HEK293 (cell line): ENCODE measurements around the gene IPO13.

Experiments used
- CTCF ChIA-PET: fragments of 350-600 bp; formaldehyde crosslinking; extraction: SDS; loops from one replicate; lab custom pipeline; 2021; ENCODE audit warnings: antibody characterized with exemption; lab: Yijun Ruan, JAX
- POLR2A ChIA-PET: fragments of 300-600 bp; formaldehyde crosslinking; extraction: SDS; loops from one replicate; lab custom pipeline; 2020; ENCODE audit warnings: antibody characterized with exemption, inconsistent platforms; lab: Yijun Ruan, JAX
- H3K27ac ChIP-seq: fragments of 200-500 bp; sonication (Bioruptor generic); 2 replicates; pipeline ENCODE4 v1.5.1; 2014; ENCODE audit warnings: low read depth, low read length, control low read depth, inconsistent platforms; ENCODE audit errors: extremely low read depth
- H3K36me3 ChIP-seq, 2 experiments: fragments of 200-500 bp in 1 of 2; sonication (Bioruptor generic) in 1 of 2; 1 replicate in 1 of 2; 2 replicates in 1 of 2; pipeline ENCODE4 v1.5.1; 2014 to 2017; ENCODE audit warnings: inconsistent platforms in 2 of 2, low read length in 2 of 2; ENCODE audit not compliant: control insufficient read depth in 2 of 2, insufficient read depth in 1 of 2
- H3K4me1 ChIP-seq: fragments of 200-500 bp; sonication (Bioruptor generic); 2 replicates; pipeline ENCODE4 v1.5.1; 2014; ENCODE audit warnings: mild to moderate bottlenecking, low read length, inconsistent platforms; ENCODE audit not compliant: control insufficient read depth, insufficient read depth
- H3K4me3 ChIP-seq: 2 replicates; pipeline ENCODE4 v1.5.1; 2011; ENCODE audit warnings: low read depth, mild to moderate bottlenecking, control low read depth, low read length, moderate library complexity
- H3K9me3 ChIP-seq: fragments of 200-500 bp; sonication (Bioruptor generic); 2 replicates; pipeline ENCODE4 v1.5.1; 2014; ENCODE audit warnings: low read depth, low read length, inconsistent platforms; ENCODE audit not compliant: control insufficient read depth, insufficient read depth
- GLIS2 ChIP-seq: fragments of 450-650 bp; formaldehyde crosslinking; IDR thresholded peaks from 2 replicates; pipeline ENCODE4 v1.5.1; 2016; ENCODE audit warnings: missing biosample characterization, missing genetic modification characterization
- KLF16 ChIP-seq: fragments of 450-650 bp; formaldehyde crosslinking; IDR thresholded peaks from 2 replicates; pipeline ENCODE4 v1.5.1; 2017; ENCODE audit warnings: missing biosample characterization, missing genetic modification characterization
- KLF8 ChIP-seq: fragments of 450-650 bp; formaldehyde crosslinking; IDR thresholded peaks from 2 replicates; pipeline ENCODE4 v1.5.1; 2016; ENCODE audit warnings: missing biosample characterization, missing genetic modification characterization
- OSR2 ChIP-seq: fragments of 450-650 bp; formaldehyde crosslinking; IDR thresholded peaks from 2 replicates; pipeline ENCODE4 v1.5.1; 2016; ENCODE audit warnings: missing biosample characterization, missing genetic modification characterization
- PRDM1 ChIP-seq: fragments of 450-650 bp; formaldehyde crosslinking; IDR thresholded peaks from 2 replicates; pipeline ENCODE4; 2016; ENCODE audit warnings: missing biosample characterization, missing genetic modification characterization
- SCRT2 ChIP-seq: fragments of 450-650 bp; formaldehyde crosslinking; IDR thresholded peaks from 2 replicates; pipeline ENCODE4 v1.5.1; 2016; ENCODE audit warnings: missing biosample characterization, missing genetic modification characterization
- SETDB1 ChIP-seq: IDR thresholded peaks from one replicate; pipeline ENCODE4 v1.6.1; 2017; ENCODE audit warnings: mild to moderate bottlenecking, low read length, moderate library complexity, mixed read lengths; ENCODE audit not compliant: insufficient read length
- SP7 ChIP-seq: fragments of 450-650 bp; formaldehyde crosslinking; IDR thresholded peaks from 2 replicates; pipeline ENCODE4 v1.5.1; 2016; ENCODE audit warnings: missing biosample characterization, missing genetic modification characterization
- ZBTB1 ChIP-seq: fragments of 450-650 bp; formaldehyde crosslinking; IDR thresholded peaks from 2 replicates; pipeline ENCODE4 v1.5.1; 2016; ENCODE audit warnings: missing biosample characterization, missing genetic modification characterization
- ZBTB17 ChIP-seq: fragments of 450-650 bp; formaldehyde crosslinking; IDR thresholded peaks from 2 replicates; pipeline ENCODE4 v1.5.1; 2016; ENCODE audit warnings: missing biosample characterization, missing genetic modification characterization
- ZBTB44 ChIP-seq: fragments of 450-650 bp; IDR thresholded peaks from 2 replicates; pipeline ENCODE4 v1.5.1; 2018; ENCODE audit warnings: missing biosample characterization, mild to moderate bottlenecking, missing genetic modification characterization
- ZFP69B ChIP-seq: fragments of 450-650 bp; formaldehyde crosslinking; IDR thresholded peaks from 2 replicates; pipeline ENCODE4 v1.5.1; 2016; ENCODE audit warnings: missing biosample characterization, missing genetic modification characterization
- ZNF10 ChIP-seq: fragments of 450-650 bp; formaldehyde crosslinking; IDR thresholded peaks from 2 replicates; pipeline ENCODE4 v1.5.1; 2017; ENCODE audit warnings: missing biosample characterization, missing genetic modification characterization
- ZNF146 ChIP-seq: fragments of 450-650 bp; formaldehyde crosslinking; IDR thresholded peaks from 2 replicates; pipeline ENCODE4 v1.5.1; 2016; ENCODE audit warnings: missing biosample characterization, missing genetic modification characterization
- ZNF155 ChIP-seq: fragments of 450-650 bp; formaldehyde crosslinking; IDR thresholded peaks from 2 replicates; pipeline ENCODE4 v1.5.1; 2016; ENCODE audit warnings: missing biosample characterization, missing genetic modification characterization
- ZNF174 ChIP-seq: fragments of 450-650 bp; formaldehyde crosslinking; IDR thresholded peaks from 2 replicates; pipeline ENCODE4 v1.5.0; 2017; ENCODE audit warnings: missing biosample characterization, mild to moderate bottlenecking, missing genetic modification characterization
- ZNF223 ChIP-seq: fragments of 450-650 bp; formaldehyde crosslinking; IDR thresholded peaks from 2 replicates; pipeline ENCODE4 v1.5.1; 2016; ENCODE audit warnings: missing biosample characterization, missing genetic modification characterization
- ZNF23 ChIP-seq: fragments of 450-650 bp; formaldehyde crosslinking; IDR thresholded peaks from 2 replicates; pipeline ENCODE4 v1.5.1; 2016; ENCODE audit warnings: missing biosample characterization, missing genetic modification characterization, borderline replicate concordance
- ZNF239 ChIP-seq: fragments of 450-650 bp; formaldehyde crosslinking; IDR thresholded peaks from 2 replicates; pipeline ENCODE4 v1.5.1; 2016; ENCODE audit warnings: missing biosample characterization, missing genetic modification characterization
- ZNF335 ChIP-seq: fragments of 450-650 bp; formaldehyde crosslinking; conservative IDR thresholded peaks from 2 replicates; pipeline ENCODE4 v1.5.1; 2016; ENCODE audit warnings: missing biosample characterization, missing genetic modification characterization
- ZNF341 ChIP-seq: fragments of 450-650 bp; formaldehyde crosslinking; IDR thresholded peaks from 2 replicates; pipeline ENCODE4; 2016; ENCODE audit warnings: low read depth, missing biosample characterization, missing genetic modification characterization
- ZNF350 ChIP-seq: fragments of 450-650 bp; formaldehyde crosslinking; IDR thresholded peaks from 2 replicates; pipeline ENCODE4 v1.5.0; 2017; ENCODE audit warnings: missing biosample characterization, mild to moderate bottlenecking, missing genetic modification characterization
- ZNF514 ChIP-seq: fragments of 450-650 bp; formaldehyde crosslinking; IDR thresholded peaks from 2 replicates; pipeline ENCODE4 v1.5.1; 2016; ENCODE audit warnings: missing biosample characterization, missing genetic modification characterization
- ZNF529 ChIP-seq: fragments of 450-650 bp; formaldehyde crosslinking; IDR thresholded peaks from 2 replicates; pipeline ENCODE4 v1.5.1; 2017; ENCODE audit warnings: missing genetic modification characterization, missing biosample characterization; ENCODE audit not compliant: insufficient replicate concordance
- ZNF544 ChIP-seq: fragments of 450-650 bp; formaldehyde crosslinking; IDR thresholded peaks from 2 replicates; pipeline ENCODE4 v1.5.0; 2017; ENCODE audit warnings: missing biosample characterization, missing genetic modification characterization
- ZNF600 ChIP-seq: fragments of 450-650 bp; formaldehyde crosslinking; IDR thresholded peaks from 2 replicates; pipeline ENCODE4 v1.5.1; 2016; ENCODE audit warnings: missing biosample characterization, missing genetic modification characterization
- ZNF768 ChIP-seq: fragments of 450-650 bp; formaldehyde crosslinking; IDR thresholded peaks from 2 replicates; pipeline ENCODE4 v1.5.1; 2018; ENCODE audit warnings: missing biosample characterization, mild to moderate bottlenecking, missing genetic modification characterization
- ZNF776 ChIP-seq: fragments of 450-650 bp; formaldehyde crosslinking; IDR thresholded peaks from 2 replicates; pipeline ENCODE4 v1.5.0; 2017; ENCODE audit warnings: missing biosample characterization, missing genetic modification characterization, borderline replicate concordance
- ZNF791 ChIP-seq: fragments of 450-650 bp; formaldehyde crosslinking; IDR thresholded peaks from 2 replicates; pipeline ENCODE4 v1.5.1; 2016; ENCODE audit warnings: missing biosample characterization, missing genetic modification characterization
- ZNF830 ChIP-seq: fragments of 450-650 bp; IDR thresholded peaks from 2 replicates; pipeline ENCODE4 v1.5.0; 2018; ENCODE audit warnings: missing biosample characterization, missing genetic modification characterization, low read depth, mild to moderate bottlenecking, moderate library complexity
- ZNF843 ChIP-seq: fragments of 450-650 bp; formaldehyde crosslinking; IDR thresholded peaks from 2 replicates; pipeline ENCODE4 v1.5.1; 2016; ENCODE audit warnings: missing biosample characterization, missing genetic modification characterization
- ZSCAN30 ChIP-seq: fragments of 450-650 bp; IDR thresholded peaks from 2 replicates; pipeline ENCODE4 v1.5.1; 2018; ENCODE audit warnings: missing biosample characterization, mild to moderate bottlenecking, missing genetic modification characterization, moderate library complexity
- TF ChIP-seq, protein P1 (sequence below): fragments of 450-650 bp; formaldehyde crosslinking; IDR thresholded peaks from 2 replicates; pipeline ENCODE4 v1.5.1; 2016; ENCODE audit warnings: missing biosample characterization, missing genetic modification characterization
- TF ChIP-seq, protein P2 (sequence below): fragments of 450-650 bp; formaldehyde crosslinking; IDR thresholded peaks from 2 replicates; pipeline ENCODE4 v1.5.1; 2017; ENCODE audit warnings: missing biosample characterization, missing genetic modification characterization

The IPO13 gene

GRCh38 chr1:43982241-43982640, 35.5 kb downstream of the IPO13 start (continued):
- no peak for TF ChIP-seq ZNF146 (tag by site-specific recombination)
- no peak for TF ChIP-seq ZNF843 (tag by site-specific recombination)
- no peak for TF ChIP-seq KLF8 (tag by site-specific recombination)
- TF ChIP-seq ZNF23 (tag by site-specific recombination) = no peak
- TF ChIP-seq ZFP69B (tag by site-specific recombination) = no peak

DNA sequence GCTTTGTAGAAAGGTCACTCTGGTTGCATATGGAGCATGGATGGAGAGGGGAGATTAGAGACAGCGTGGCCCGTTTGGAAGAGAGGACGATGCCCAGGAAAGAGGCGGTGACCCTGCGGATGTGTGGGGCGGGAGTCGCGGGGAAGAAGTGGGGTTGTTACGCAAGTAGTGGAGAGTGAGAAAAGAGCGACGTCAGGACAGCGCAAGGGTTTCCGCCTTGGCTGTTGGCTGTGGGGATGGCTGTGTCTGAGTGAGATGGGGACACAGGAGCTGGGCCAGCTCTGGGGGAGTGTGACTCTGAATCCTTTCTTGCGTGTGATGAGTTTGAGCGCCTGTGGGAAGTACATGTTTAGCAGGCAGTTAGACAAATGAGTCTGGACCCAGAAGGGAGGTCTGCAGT, 36.1 kb downstream of the IPO13 start:
- Histone ChIP-seq H3K9me3 (no peaks in the 10 kb centered on the region), H3K4me1 (peaks cover 3% of the 10 kb centered on the region; the same call in 1 of the 2 replicates), H3K4me3 (no peak overlapping the region), H3K36me3 (peaks cover 0 to 80% of the 10 kb centered on the region in 2 experiments), H3K27ac (no peak overlapping the region)
- TF ChIP-seq ZNF341 (tag by site-specific recombination) = no peak
- no peak for TF ChIP-seq ZNF155 (tag by site-specific recombination)
- no peak for TF ChIP-seq ZNF239 (tag by site-specific recombination)
- no peak for TF ChIP-seq SP7 (tag by site-specific recombination)
- TF ChIP-seq SCRT2 = no peak
- TF ChIP-seq OSR2 (tag by site-specific recombination) = no peak
- TF ChIP-seq ZSCAN30 (tag by site-specific recombination) = no peak
- no peak for TF ChIP-seq ZNF529 (tag by site-specific recombination)
- peak; percentile 83 for TF ChIP-seq ZNF600 (tag by site-specific recombination)
- TF ChIP-seq ZNF174 (tag by site-specific recombination) = no peak
- TF ChIP-seq PRDM1 (tag by site-specific recombination) = peak; percentile 78; the same call in 1 of the 2 replicates
- POLR2A ChIA-PET = no interaction called here
- CTCF ChIA-PET = no interaction called here

DNA sequence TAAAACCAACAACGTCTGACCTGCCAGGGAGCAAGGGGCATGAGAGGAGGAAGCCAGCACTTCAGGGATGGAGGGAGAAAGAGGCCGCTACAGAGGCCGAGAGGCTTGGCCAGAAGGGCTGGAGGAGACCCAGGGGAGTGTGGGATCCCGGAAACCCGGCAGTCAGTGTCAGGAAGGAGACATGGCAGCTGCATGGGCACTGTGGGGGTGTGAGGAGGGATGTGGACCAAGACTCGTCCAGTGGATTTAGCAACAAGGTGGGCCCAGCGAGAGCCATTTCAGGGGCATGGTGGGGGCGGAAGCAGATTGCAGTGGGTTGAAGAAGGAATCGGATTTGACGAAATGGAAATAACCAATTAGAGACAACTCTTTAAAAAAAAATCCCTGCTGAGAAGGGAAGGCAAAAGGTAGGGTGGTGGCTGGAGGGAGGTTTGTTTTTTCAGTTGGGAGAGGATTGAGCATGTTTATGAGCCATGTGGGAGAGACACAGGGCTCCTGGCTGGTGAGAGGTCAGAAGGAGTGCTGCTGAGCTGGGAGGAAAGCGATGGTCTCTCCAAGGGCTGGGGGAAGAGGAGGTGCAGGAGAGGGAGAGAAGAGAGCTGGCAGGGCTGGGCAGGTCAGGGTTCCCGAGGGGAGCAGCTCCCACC, 36.6 kb downstream of the IPO13 start:
- Histone ChIP-seq H3K4me1 (peaks cover 3% of the 10 kb centered on the region; the same call in 1 of the 2 replicates), H3K4me3 (no peak overlapping the region), H3K36me3 (peaks cover 0 to 77% of the 10 kb centered on the region in 2 experiments; a peak in 2 of 3 replicates), H3K27ac (no peak overlapping the region), H3K9me3 (no peaks in the 10 kb centered on the region)
- ChIA-PET POLR2A (interaction anchor here (1.5 kb wide), 1 partner anchor 8 kb away, joined by 6 read pairs; the partner anchor contains the start of gene ATP6V0B), CTCF (interaction anchor here (0.6 kb wide), 1 partner anchor 306 kb away, joined by 3 read pairs; no protein-coding TSS in a partner anchor)
- TF ChIP-seq GLIS2 (tag by site-specific recombination) = no peak
- TF ChIP-seq, protein P1, sequence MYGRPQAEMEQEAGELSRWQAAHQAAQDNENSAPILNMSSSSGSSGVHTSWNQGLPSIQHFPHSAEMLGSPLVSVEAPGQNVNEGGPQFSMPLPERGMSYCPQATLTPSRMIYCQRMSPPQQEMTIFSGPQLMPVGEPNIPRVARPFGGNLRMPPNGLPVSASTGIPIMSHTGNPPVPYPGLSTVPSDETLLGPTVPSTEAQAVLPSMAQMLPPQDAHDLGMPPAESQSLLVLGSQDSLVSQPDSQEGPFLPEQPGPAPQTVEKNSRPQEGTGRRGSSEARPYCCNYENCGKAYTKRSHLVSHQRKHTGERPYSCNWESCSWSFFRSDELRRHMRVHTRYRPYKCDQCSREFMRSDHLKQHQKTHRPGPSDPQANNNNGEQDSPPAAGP (tag by site-specific recombination) = peak; percentile 74
- TF ChIP-seq ZNF830 = no peak
- TF ChIP-seq ZNF223 (tag by site-specific recombination) = no peak
- TF ChIP-seq, protein P2, sequence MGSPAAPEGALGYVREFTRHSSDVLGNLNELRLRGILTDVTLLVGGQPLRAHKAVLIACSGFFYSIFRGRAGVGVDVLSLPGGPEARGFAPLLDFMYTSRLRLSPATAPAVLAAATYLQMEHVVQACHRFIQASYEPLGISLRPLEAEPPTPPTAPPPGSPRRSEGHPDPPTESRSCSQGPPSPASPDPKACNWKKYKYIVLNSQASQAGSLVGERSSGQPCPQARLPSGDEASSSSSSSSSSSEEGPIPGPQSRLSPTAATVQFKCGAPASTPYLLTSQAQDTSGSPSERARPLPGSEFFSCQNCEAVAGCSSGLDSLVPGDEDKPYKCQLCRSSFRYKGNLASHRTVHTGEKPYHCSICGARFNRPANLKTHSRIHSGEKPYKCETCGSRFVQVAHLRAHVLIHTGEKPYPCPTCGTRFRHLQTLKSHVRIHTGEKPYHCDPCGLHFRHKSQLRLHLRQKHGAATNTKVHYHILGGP (tag by site-specific recombination) = no peak
- TF ChIP-seq ZNF335 (tag by site-specific recombination) = no peak
- TF ChIP-seq ZBTB17 (tag by site-specific recombination) = no peak
- TF ChIP-seq ZNF514 (tag by site-specific recombination) = no peak
- TF ChIP-seq ZBTB1 (tag by site-specific recombination) = no peak
- TF ChIP-seq ZNF776 (tag by site-specific recombination) = no peak
- no peak for TF ChIP-seq ZNF791
- no peak for TF ChIP-seq SETDB1
- no peak for TF ChIP-seq ZNF10 (tag by site-specific recombination)
- TF ChIP-seq ZNF350 (tag by site-specific recombination) = no peak
- no peak for TF ChIP-seq KLF16
- no peak for TF ChIP-seq ZNF544 (tag by site-specific recombination)
- no peak for TF ChIP-seq ZNF768 (tag by site-specific recombination)
- no peak for TF ChIP-seq ZBTB44 (tag by site-specific recombination)
